Measurements from ENCODE around the gene ELMOD3.
A peak's percentile ranks its signal among the peaks of the same experiment; 100 is the strongest.

The ELMOD3 gene

DNA sequence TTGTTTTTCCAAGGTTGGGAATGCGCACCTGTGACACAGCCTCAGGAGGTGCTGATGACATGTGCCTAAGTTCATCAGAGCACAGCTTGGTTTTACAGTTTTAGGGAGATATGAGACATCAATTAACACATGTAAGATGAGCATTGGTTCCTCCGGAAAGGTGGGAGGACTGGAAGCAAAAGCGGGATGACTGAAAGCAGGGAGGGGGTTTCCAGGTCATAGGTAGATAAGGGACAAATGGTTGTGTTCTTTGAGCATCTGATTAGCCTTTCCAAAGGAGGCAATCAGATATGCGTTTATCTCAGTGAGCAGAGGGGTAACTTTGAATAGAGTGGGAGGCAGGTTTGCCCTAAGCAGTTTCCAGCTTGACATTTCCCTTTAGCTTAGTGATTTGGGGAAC lies 29.3 kb downstream of the ELMOD3 start:
- peaks cover 7 to 44% (median 23%) of the 10 kb centered on the region in 4 experiments for H3K36me3 ChIP-seq (ENCODE audit: control insufficient read depth in 4 of 4, insufficient read depth in 4 of 4, low read length in 3 of 4)
- H3K27me3 ChIP-seq (replicated peaks in 2 of 5; ENCODE audit: control insufficient read depth in 4 of 5, insufficient read depth in 5 of 5, low read length in 4 of 5), result no peaks in the 10 kb centered on the region
- no peak for DNase-seq
- peaks cover 2 to 9% (median 5%) of the 10 kb centered on the region in 5 experiments for H3K9me3 ChIP-seq (ENCODE audit: control extremely low read depth in 1 of 5, control insufficient read depth in 4 of 5, insufficient read depth in 2 of 5, low read depth in 1 of 5, low read length in 4 of 5)
- no peak overlapping the region for H3K27ac ChIP-seq (ENCODE audit: insufficient read depth in 1 of 2, low read depth in 1 of 2, low read length in 2 of 2, poor library complexity in 1 of 2, severe bottlenecking in 2 of 2)
- H3K4me3 ChIP-seq (ENCODE audit: control insufficient read depth in 1 of 7, extremely low read depth in 1 of 7, insufficient read depth in 4 of 7, low read depth in 2 of 7, low read length in 6 of 7), result no peak overlapping the region
- ChIA-PET POLR2A (interaction anchor here (1.2 kb wide), 1 partner anchor 14 kb away, joined by 3 read pairs; no protein-coding TSS in a partner anchor), CTCF (interaction anchor here (0.9 to 12.6 kb wide), 6 partner anchors 9 to 167 kb away, joined by 3 to 250 read pairs (median 4); no protein-coding TSS in a partner anchor)
- WGBS (ENCODE audit: insufficient coverage), result 94% methylated on average over 4 of the region's 4 CpGs
- no peaks in the 10 kb centered on the region for H3K4me1 ChIP-seq (ENCODE audit: control extremely low read depth in 1 of 4, control insufficient read depth in 4 of 4, insufficient read depth in 4 of 4, low read length in 3 of 4)

- H3K9me3 ChIP-seq (ENCODE audit: control extremely low read depth in 1 of 5, control insufficient read depth in 4 of 5, insufficient read depth in 2 of 5, low read depth in 1 of 5, low read length in 4 of 5), result peaks cover 0 to under 1% (median 0%) of the 10 kb centered on the region in 5 experiments
- no peak for DNase-seq
- no peaks in the 10 kb centered on the region for H3K4me1 ChIP-seq (ENCODE audit: control extremely low read depth in 1 of 4, control insufficient read depth in 4 of 4, insufficient read depth in 4 of 4, low read length in 3 of 4)
- 88% methylated on average over 1 of the region's 2 CpGs for WGBS (ENCODE audit: insufficient coverage)
- peaks cover 8 to 47% (median 35%) of the 10 kb centered on the region in 4 experiments for H3K36me3 ChIP-seq (ENCODE audit: control insufficient read depth in 4 of 4, insufficient read depth in 4 of 4, low read length in 3 of 4)
- no peaks in the 10 kb centered on the region for H3K27me3 ChIP-seq (replicated peaks in 2 of 5; ENCODE audit: control insufficient read depth in 4 of 5, insufficient read depth in 5 of 5, low read length in 4 of 5)
- no peak overlapping the region for H3K4me3 ChIP-seq (ENCODE audit: control insufficient read depth in 1 of 7, extremely low read depth in 1 of 7, insufficient read depth in 4 of 7, low read depth in 2 of 7, low read length in 6 of 7)
- ChIA-PET CTCF (interaction anchor here (1.6 to 12.6 kb wide), 2 partner anchors 9 to 165 kb away, joined by 4 to 250 read pairs; no protein-coding TSS in a partner anchor), POLR2A (interaction anchor here (0.6 kb wide), 1 partner anchor 54 kb away, joined by 3 read pairs; no protein-coding TSS in a partner anchor)
- no peak overlapping the region for H3K27ac ChIP-seq (ENCODE audit: insufficient read depth in 1 of 2, low read depth in 1 of 2, low read length in 2 of 2, poor library complexity in 1 of 2, severe bottlenecking in 2 of 2)
Observed at GRCh38 chr2:85385746-85386145, 31.2 kb downstream of the ELMOD3 start.

- POLR2A ChIA-PET, result no interaction called here
- Histone ChIP-seq H3K27ac (ENCODE audit: insufficient read depth in 1 of 2, low read depth in 1 of 2, low read length in 2 of 2, poor library complexity in 1 of 2, severe bottlenecking in 2 of 2) (no peak overlapping the region), H3K36me3 (ENCODE audit: control insufficient read depth in 4 of 4, insufficient read depth in 4 of 4, low read length in 3 of 4) (peaks cover 8 to 55% (median 43%) of the 10 kb centered on the region in 4 experiments), H3K9me3 (ENCODE audit: control extremely low read depth in 1 of 5, control insufficient read depth in 4 of 5, insufficient read depth in 2 of 5, low read depth in 1 of 5, low read length in 4 of 5) (no peaks in the 10 kb centered on the region), H3K27me3 (replicated peaks in 2 of 5; ENCODE audit: control insufficient read depth in 4 of 5, insufficient read depth in 5 of 5, low read length in 4 of 5) (no peaks in the 10 kb centered on the region), H3K4me3 (ENCODE audit: control insufficient read depth in 1 of 7, extremely low read depth in 1 of 7, insufficient read depth in 4 of 7, low read depth in 2 of 7, low read length in 6 of 7) (no peak overlapping the region), H3K4me1 (ENCODE audit: control extremely low read depth in 1 of 4, control insufficient read depth in 4 of 4, insufficient read depth in 4 of 4, low read length in 3 of 4) (peaks cover 0 to 4% (median under 1%) of the 10 kb centered on the region in 4 experiments)
- CTCF ChIA-PET, result interaction anchor here (0.8 to 12.6 kb wide), 6 partner anchors 9 to 163 kb away, joined by 3 to 250 read pairs (median 15); partner anchors contain the start of gene SH2D6
- 100% methylated on average over 1 of the region's 2 CpGs for WGBS (ENCODE audit: insufficient coverage)
- no peak for DNase-seq
Observed at GRCh38 chr2:85387754-85388153, 33.2 kb downstream of the ELMOD3 start.

- Histone ChIP-seq H3K4me3 (ENCODE audit: control insufficient read depth in 1 of 7, extremely low read depth in 1 of 7, insufficient read depth in 4 of 7, low read depth in 2 of 7, low read length in 6 of 7) (no peak overlapping the region), H3K4me1 (ENCODE audit: control extremely low read depth in 1 of 4, control insufficient read depth in 4 of 4, insufficient read depth in 4 of 4, low read length in 3 of 4) (peaks cover 0 to 5% (median under 1%) of the 10 kb centered on the region in 4 experiments), H3K9me3 (ENCODE audit: control extremely low read depth in 1 of 5, control insufficient read depth in 4 of 5, insufficient read depth in 2 of 5, low read depth in 1 of 5, low read length in 4 of 5) (no peaks in the 10 kb centered on the region), H3K27me3 (replicated peaks in 2 of 5; ENCODE audit: control insufficient read depth in 4 of 5, insufficient read depth in 5 of 5, low read length in 4 of 5) (no peaks in the 10 kb centered on the region), H3K36me3 (ENCODE audit: control insufficient read depth in 4 of 4, insufficient read depth in 4 of 4, low read length in 3 of 4) (peaks cover 8 to 59% (median 45%) of the 10 kb centered on the region in 4 experiments), H3K27ac (ENCODE audit: insufficient read depth in 1 of 2, low read depth in 1 of 2, low read length in 2 of 2, poor library complexity in 1 of 2, severe bottlenecking in 2 of 2) (no peak overlapping the region)
- POLR2A ChIA-PET, result interaction anchor here (0.8 kb wide), 1 partner anchor 150 kb away, joined by 3 read pairs; the partner anchor contains the start of gene MAT2A
- no peak for DNase-seq
- WGBS (ENCODE audit: insufficient coverage), result 98% methylated on average over 7 of the region's 9 CpGs
- CTCF ChIA-PET, result interaction anchor here (1.0 to 12.6 kb wide), 12 partner anchors 13 to 248 kb away, joined by 3 to 250 read pairs (median 4); partner anchors contain the start of genes ELMOD3, GGCX and SH2D6
Observed at GRCh38 chr2:85388878-85389538, 34.4 kb downstream of the ELMOD3 start.

- ChIA-PET CTCF (interaction anchor here (0.7 to 12.6 kb wide), 18 partner anchors 8 to 168 kb away, joined by 3 to 250 read pairs (median 4); partner anchors contain the start of gene SH2D6), POLR2A (interaction anchor here (1.5 kb wide), 1 partner anchor 155 kb away, joined by 3 read pairs; no protein-coding TSS in a partner anchor)
- Histone ChIP-seq H3K4me1 (ENCODE audit: control extremely low read depth in 1 of 4, control insufficient read depth in 4 of 4, insufficient read depth in 4 of 4, low read length in 3 of 4) (peaks cover 0 to 5% (median under 1%) of the 10 kb centered on the region in 4 experiments), H3K27ac (ENCODE audit: insufficient read depth in 1 of 2, low read depth in 1 of 2, low read length in 2 of 2, poor library complexity in 1 of 2, severe bottlenecking in 2 of 2) (no peak overlapping the region), H3K9me3 (ENCODE audit: control extremely low read depth in 1 of 5, control insufficient read depth in 4 of 5, insufficient read depth in 2 of 5, low read depth in 1 of 5, low read length in 4 of 5) (no peaks in the 10 kb centered on the region), H3K27me3 (replicated peaks in 2 of 5; ENCODE audit: control insufficient read depth in 4 of 5, insufficient read depth in 5 of 5, low read length in 4 of 5) (no peaks in the 10 kb centered on the region), H3K36me3 (ENCODE audit: control insufficient read depth in 4 of 4, insufficient read depth in 4 of 4, low read length in 3 of 4) (peaks cover 15 to 72% (median 46%) of the 10 kb centered on the region in 4 experiments), H3K4me3 (ENCODE audit: control insufficient read depth in 1 of 7, extremely low read depth in 1 of 7, insufficient read depth in 4 of 7, low read depth in 2 of 7, low read length in 6 of 7) (no peak overlapping the region)
- peak; percentile 61 to 75 (median 68) for DNase-seq
- 78% methylated on average over 9 of the region's 11 CpGs for WGBS (ENCODE audit: insufficient coverage)
Observed at GRCh38 chr2:85390941-85391669, 36.5 kb downstream of the ELMOD3 start.

DNA sequence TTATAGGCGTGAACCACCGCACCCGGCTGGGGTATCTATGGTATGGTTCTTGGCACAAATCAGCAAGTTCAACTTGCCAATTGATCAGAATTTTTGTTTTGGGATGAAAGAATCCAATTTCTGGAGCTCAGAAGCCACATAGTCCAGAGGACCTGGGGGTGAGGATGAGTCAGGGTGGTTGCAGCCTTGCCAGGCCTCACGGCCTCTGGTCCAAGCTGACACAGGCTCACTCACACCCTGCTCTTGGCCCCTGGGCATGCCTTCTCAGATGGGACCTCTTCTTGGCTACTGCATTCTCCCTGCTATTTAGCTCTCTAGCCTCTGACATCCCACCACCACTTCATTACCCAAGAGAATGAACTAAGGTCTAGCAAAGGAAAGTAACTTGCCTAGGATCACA lies 39.3 kb downstream of the ELMOD3 start:
- CTCF ChIA-PET, result interaction anchor here (1.0 to 12.6 kb wide), 13 partner anchors 8 to 157 kb away, joined by 3 to 250 read pairs (median 6); partner anchors contain the start of gene SH2D6
- 98% methylated on average over 4 of the region's 4 CpGs for WGBS (ENCODE audit: insufficient coverage)
- Histone ChIP-seq H3K4me1 (ENCODE audit: control extremely low read depth in 1 of 4, control insufficient read depth in 4 of 4, insufficient read depth in 4 of 4, low read length in 3 of 4) (peaks cover 0 to 5% (median under 1%) of the 10 kb centered on the region in 4 experiments), H3K27me3 (replicated peaks in 2 of 5; ENCODE audit: control insufficient read depth in 4 of 5, insufficient read depth in 5 of 5, low read length in 4 of 5) (no peaks in the 10 kb centered on the region), H3K36me3 (ENCODE audit: control insufficient read depth in 4 of 4, insufficient read depth in 4 of 4, low read length in 3 of 4) (peaks cover 14 to 81% (median 42%) of the 10 kb centered on the region in 4 experiments), H3K4me3 (ENCODE audit: control insufficient read depth in 1 of 7, extremely low read depth in 1 of 7, insufficient read depth in 4 of 7, low read depth in 2 of 7, low read length in 6 of 7) (no peak overlapping the region), H3K9me3 (ENCODE audit: control extremely low read depth in 1 of 5, control insufficient read depth in 4 of 5, insufficient read depth in 2 of 5, low read depth in 1 of 5, low read length in 4 of 5) (no peaks in the 10 kb centered on the region), H3K27ac (ENCODE audit: insufficient read depth in 1 of 2, low read depth in 1 of 2, low read length in 2 of 2, poor library complexity in 1 of 2, severe bottlenecking in 2 of 2) (no peak overlapping the region)
- no peak for DNase-seq
- POLR2A ChIA-PET, result interaction anchor here (0.6 to 2.0 kb wide), 3 partner anchors 20 to 145 kb away, joined by 4 to 6 read pairs (median 5); partner anchors contain the start of genes MAT2A and SH2D6

All from common myeloid progenitor, CD34-positive (primary cell).